IMR-90 (cell line): ENCODE measurements around the gene STRIP2. TPM values are rescaled to one million over a fixed set of nuclear protein-coding genes. Genes with fewer than 3 reads are reported as not detected.

Experiments
- ATAC-seq: fragments of 200-7000 bp; cut with Tn5 transposase; 2 replicates; pipeline ENCODE4 v1.9.1; 2020; ENCODE audit warnings: low read depth, mild to moderate bottlenecking, moderate library complexity
- BruUV-seq: library from RNA; stranded (reverse); fragments of 400-500 nt; replicated peaks from 2 replicates; lab custom pipeline; 2021; lab: Mats Ljungman, UMichigan
- CTCF ChIA-PET: fragments of 300-600 bp; formaldehyde crosslinking; extraction: SDS; loops from one replicate; lab custom pipeline; 2021; ENCODE audit warnings: antibody characterized with exemption; lab: Yijun Ruan, JAX
- POLR2A ChIA-PET: fragments of 300-600 bp; sonication (Branson Sonifier 250); formaldehyde crosslinking; loops from one replicate; lab custom pipeline; 2022; ENCODE audit warnings: antibody characterized with exemption; ENCODE audit not compliant: unreplicated experiment; lab: Charles Lee
- DNase-seq: peaks from one replicate; pipeline ENCODE4 v3.0.0; 2013
- H2AFZ ChIP-seq: replicated peaks from 2 replicates; pipeline ENCODE3; 2013; ENCODE audit warnings: low read length, mild to moderate bottlenecking; ENCODE audit not compliant: poor library complexity
- H2AK5ac ChIP-seq: 2 replicates; pipeline ENCODE4 v1.6.1; 2013; ENCODE audit warnings: low read depth, low read length, inconsistent platforms
- H2AK9ac ChIP-seq: replicated peaks from 2 replicates; pipeline ENCODE3; 2013; ENCODE audit warnings: mild to moderate bottlenecking, low read depth, low read length, moderate library complexity; ENCODE audit not compliant: poor library complexity
- H2BK120ac ChIP-seq: 2 replicates; pipeline ENCODE4 v1.6.1; 2013; ENCODE audit warnings: low read depth, low read length, inconsistent platforms
- H2BK15ac ChIP-seq: 3 replicates; pipeline ENCODE4 v1.6.1; 2013; ENCODE audit warnings: low read depth, low read length, inconsistent platforms
- H2BK20ac ChIP-seq: 2 replicates; pipeline ENCODE4 v1.6.1; 2013; ENCODE audit warnings: low read depth, mild to moderate bottlenecking, inconsistent platforms, low read length, moderate library complexity
- H2BK5ac ChIP-seq: 2 replicates; pipeline ENCODE4 v1.6.1; 2013; ENCODE audit warnings: mild to moderate bottlenecking, low read depth, low read length, inconsistent platforms; ENCODE audit not compliant: poor library complexity, severe bottlenecking
- H3K14ac ChIP-seq: replicated peaks from 2 replicates; pipeline ENCODE4 v1.6.1; 2013; ENCODE audit warnings: low read depth, low read length, inconsistent platforms
- H3K18ac ChIP-seq: 2 replicates; pipeline ENCODE4 v1.6.1; 2013; ENCODE audit warnings: low read depth, low read length, control low read depth
- H3K23ac ChIP-seq: 2 replicates; pipeline ENCODE4 v1.6.1; 2013; ENCODE audit warnings: low read depth, low read length, inconsistent platforms
- H3K27ac ChIP-seq: 2 replicates; pipeline ENCODE4 v1.5.1; 2013; ENCODE audit warnings: mild to moderate bottlenecking, control low read depth, low read length; ENCODE audit not compliant: insufficient read depth
- H3K27me3 ChIP-seq: 2 replicates; pipeline ENCODE4 v1.6.1; 2013; ENCODE audit warnings: low read length; ENCODE audit not compliant: control insufficient read depth, insufficient read depth
- H3K36me3 ChIP-seq: 2 replicates; pipeline ENCODE4 v1.6.1; 2013; ENCODE audit warnings: low read length, mixed read lengths; ENCODE audit not compliant: control insufficient read depth, insufficient read depth
- H3K4ac ChIP-seq: 2 replicates; pipeline ENCODE4 v1.6.1; 2013; ENCODE audit warnings: low read depth, low read length, inconsistent platforms
- H3K4me1 ChIP-seq: 2 replicates; pipeline ENCODE4 v1.6.1; 2013; ENCODE audit warnings: low read length, mixed read lengths; ENCODE audit not compliant: control insufficient read depth, insufficient read depth
- H3K4me2 ChIP-seq: 2 replicates; pipeline ENCODE4 v1.6.1; 2013; ENCODE audit warnings: low read depth, mild to moderate bottlenecking, control low read depth, low read length, moderate library complexity
- H3K4me3 ChIP-seq: 2 replicates; pipeline ENCODE4 v1.5.1; 2013; ENCODE audit warnings: low read depth, mild to moderate bottlenecking, control low read depth, low read length, moderate library complexity; ENCODE audit not compliant: insufficient read depth
- H3K56ac ChIP-seq: 2 replicates; pipeline ENCODE4 v1.6.1; 2013; ENCODE audit warnings: low read length, inconsistent platforms; ENCODE audit not compliant: insufficient read depth; ENCODE audit errors: extremely low read depth
- H3K79me1 ChIP-seq, 2 experiments: 2 replicates each; pipeline ENCODE4 v1.6.1; 2013; ENCODE audit warnings: low read length in 2 of 2, inconsistent platforms in 1 of 2, low read depth in 1 of 2
- H3K9ac ChIP-seq: 2 replicates; pipeline ENCODE4 v1.6.1; 2013; ENCODE audit warnings: low read depth, low read length, control low read depth
- H3K9me1 ChIP-seq: 2 replicates; pipeline ENCODE4 v1.6.1; 2013; ENCODE audit warnings: low read length, inconsistent platforms; ENCODE audit not compliant: insufficient read depth
- H3K9me3 ChIP-seq: 2 replicates; pipeline ENCODE4 v1.6.1; 2013; ENCODE audit warnings: low read length; ENCODE audit not compliant: control insufficient read depth, insufficient read depth
- H4K20me1 ChIP-seq: 2 replicates; pipeline ENCODE4 v1.6.1; 2013; ENCODE audit warnings: low read length, inconsistent platforms; ENCODE audit not compliant: insufficient read depth
- H4K5ac ChIP-seq: 2 replicates; pipeline ENCODE4 v1.6.1; 2013; ENCODE audit warnings: mild to moderate bottlenecking, low read depth, low read length, control low read depth
- H4K8ac ChIP-seq, 2 experiments: 2 replicates each; pipeline ENCODE4 v1.6.1; 2013; ENCODE audit warnings: low read depth in 2 of 2, low read length in 2 of 2, control low read depth in 1 of 2, inconsistent platforms in 1 of 2
- H4K91ac ChIP-seq: 2 replicates; pipeline ENCODE4 v1.6.1; 2013; ENCODE audit warnings: low read depth, low read length, inconsistent platforms; ENCODE audit not compliant: insufficient read depth
- BHLHE40 ChIP-seq: fragments of 150-350 bp; IDR thresholded peaks from 2 replicates; pipeline ENCODE4 v1.6.1; 2016; ENCODE audit warnings: mild to moderate bottlenecking, low read depth, low read length
- CEBPB ChIP-seq: IDR thresholded peaks from 2 replicates; pipeline ENCODE4 v1.6.1; 2012; ENCODE audit warnings: low read depth, low read length, improper control_type of control experiment
- FOS ChIP-seq: fragments of 150-350 bp; IDR thresholded peaks from 2 replicates; pipeline ENCODE4 v1.6.1; 2016; ENCODE audit warnings: low read depth, low read length
- MAFK ChIP-seq: IDR thresholded peaks from 2 replicates; pipeline ENCODE4 v1.6.1; 2012; ENCODE audit warnings: low read depth, low read length, improper control_type of control experiment
- MAZ ChIP-seq: IDR thresholded peaks from 2 replicates; pipeline ENCODE4 v1.6.1; 2012; ENCODE audit warnings: low read depth, mild to moderate bottlenecking, low read length, improper control_type of control experiment, moderate library complexity, borderline replicate concordance
- MXI1 ChIP-seq: IDR thresholded peaks from 2 replicates; pipeline ENCODE4 v1.6.1; 2012; ENCODE audit warnings: low read depth, mild to moderate bottlenecking, low read length, moderate library complexity, borderline replicate concordance
- NFE2L2 ChIP-seq: fragments of 150-350 bp; IDR thresholded peaks from 2 replicates; pipeline ENCODE4 v1.6.1; 2016; ENCODE audit warnings: low read depth, mild to moderate bottlenecking, low read length
- RAD21 ChIP-seq: IDR thresholded peaks from 2 replicates; pipeline ENCODE4 v1.6.1; 2012; ENCODE audit warnings: low read length, improper control_type of control experiment
- RFX5 ChIP-seq: IDR thresholded peaks from 2 replicates; pipeline ENCODE4 v1.8.0; 2012; ENCODE audit warnings: low read depth, mild to moderate bottlenecking, low read length, moderate library complexity
- SMC3 ChIP-seq: fragments of 150-350 bp; IDR thresholded peaks from 2 replicates; pipeline ENCODE4 v1.6.1; 2016; ENCODE audit warnings: low read depth, mild to moderate bottlenecking, antibody characterized with exemption, low read length, moderate library complexity
- WGBS, 2 experiments: methylation state at CpG; one replicate each; pipeline versions ENCODE4 v1.1.5 to v1.1.7; 2013; ENCODE audit warnings: missing lambda C conversion rate in 2 of 2; ENCODE audit not compliant: insufficient read length in 1 of 2; ENCODE audit errors: extremely low coverage in 2 of 2; 5-methylcytosine and 5-hydroxymethylcytosine counted together
- dilution Hi-C: fragments of 300-500 bp; cut with HindIII; formaldehyde crosslinking; loops from one replicate; pipeline ENCODE4 v1.14.3; 2018; ENCODE audit warnings: low sequenced_read_pairs; ENCODE audit not compliant: unreplicated experiment
- in situ Hi-C: fragments of 300-500 bp; cut with MboI; formaldehyde crosslinking; loops from 3 replicates; pipeline ENCODE4 v1.14.3; 2019; ENCODE audit warnings: low sequenced_read_pairs, inconsistent platforms, mixed read lengths
- intact Hi-C: fragments of 100-400 bp; cut with micrococcal nuclease; formaldehyde crosslinking; loops from 2 replicates; pipeline ENCODE4 v1.10.0; 2022
- polyA plus RNA-seq, 3 experiments: library from polyadenylated mRNA; depleted of rRNA; stranded (reverse); fragments of >200 nt; gene quantifications; 2 replicates each; pipeline ENCODE4 v1.2.3, GENCODE V29; 2012; ENCODE audit warnings: low replicate concordance in 1 of 3
- total RNA-seq: library from RNA; depleted of rRNA; stranded (reverse); fragments of >200 nt; gene quantifications from 2 replicates; pipeline ENCODE4 v1.2.3, GENCODE V29; 2012
- TF ChIP-seq, protein P1 (sequence below): fragments of 150-350 bp; IDR thresholded peaks from 2 replicates; pipeline ENCODE4 v1.6.1; 2016; ENCODE audit warnings: low read depth, mild to moderate bottlenecking, low read length, moderate library complexity, borderline replicate concordance
- TF ChIP-seq, protein P2 (sequence below): conservative IDR thresholded peaks from 2 replicates; pipeline ENCODE4 v1.5.1; 2012; ENCODE audit warnings: mild to moderate bottlenecking, low read depth, low read length, improper control_type of control experiment

Gene STRIP2
- total and polyA plus RNA-seq, 2 of the 4 experiments (the other 2 are of a cell fraction): 1.8 to 3.0 TPM

DNA sequence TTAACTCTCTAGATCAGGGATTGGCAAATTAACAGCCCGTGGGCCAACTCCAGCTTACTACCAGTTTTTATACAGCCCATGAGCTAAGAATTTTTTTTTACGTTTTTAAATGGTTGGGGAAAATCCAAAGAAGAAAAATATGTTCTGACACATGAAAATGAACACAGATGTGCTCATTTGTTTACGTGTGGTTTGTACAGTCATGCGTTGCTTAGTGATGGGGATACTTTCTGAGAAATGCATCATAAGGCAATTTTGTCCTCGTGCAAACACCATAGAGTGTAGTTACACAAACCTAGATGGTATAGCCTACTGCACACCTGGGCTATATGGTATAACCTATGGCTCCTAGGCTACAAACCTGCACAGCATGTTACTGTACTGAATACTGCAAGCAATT, 59.8 kb downstream of the STRIP2 start:
- Histone ChIP-seq H3K4ac (no peak overlapping the region), H3K14ac (no peak overlapping the region), H4K20me1 (no peaks in the 10 kb centered on the region), H2BK15ac (no peak overlapping the region), H3K9me1 (peaks cover 4% of the 10 kb centered on the region; the same call in 1 of the 2 replicates), H4K5ac (no peak overlapping the region), H2AFZ (no peak overlapping the region), H3K27ac (no peak overlapping the region), H4K8ac (no peak overlapping the region), H3K4me3 (no peak overlapping the region), H4K91ac (no peak overlapping the region), H2BK20ac (no peak overlapping the region), H3K4me2 (no peak overlapping the region), H3K27me3 (peaks cover 4% of the 10 kb centered on the region; the same call in 1 of the 2 replicates), H2BK5ac (no peak overlapping the region), H3K9me3 (no peaks in the 10 kb centered on the region), H3K18ac (no peak overlapping the region), H3K23ac (no peak overlapping the region), H2AK5ac (no peak overlapping the region), H3K4me1 (peaks cover 7% of the 10 kb centered on the region; the same call in 1 of the 2 replicates), H3K56ac (no peak overlapping the region), H3K9ac (no peak overlapping the region), H3K79me1 (no peaks in the 10 kb centered on the region), H2AK9ac (no peak overlapping the region), H3K36me3 (no peaks in the 10 kb centered on the region), H2BK120ac (no peak overlapping the region)
- ChIA-PET CTCF (interaction anchor here (1.0 to 1.4 kb wide), 3 partner anchors 14 to 126 kb away, joined by 3 to 4 read pairs (median 3); no protein-coding TSS in a partner anchor), POLR2A (no interaction called here)
- dilution Hi-C loops: no loop called here
- peak; percentile 87 for ATAC-seq
- no TSS peak for BruUV-seq
- intact Hi-C loops: loop anchor here (5.0 kb wide), 1 partner anchor 118 kb away; the partner anchor contains the start of gene NRF1
- WGBS, 2 experiments: 0% methylated on average over 1 of the region's 5 CpGs; no CpG with 5 or more reads in 1 of the 2 experiments
- TF ChIP-seq CEBPB (peak; percentile 62), NFE2L2 (no peak), SMC3 (no peak), FOS (peak; percentile 89), BHLHE40 (peak; percentile 78), MAZ (no peak), RAD21 (no peak), MXI1 (no peak), RFX5 (peak; percentile 51; the same call in 1 of the 2 replicates), MAFK (peak; percentile 84)
- TF ChIP-seq, protein P1, sequence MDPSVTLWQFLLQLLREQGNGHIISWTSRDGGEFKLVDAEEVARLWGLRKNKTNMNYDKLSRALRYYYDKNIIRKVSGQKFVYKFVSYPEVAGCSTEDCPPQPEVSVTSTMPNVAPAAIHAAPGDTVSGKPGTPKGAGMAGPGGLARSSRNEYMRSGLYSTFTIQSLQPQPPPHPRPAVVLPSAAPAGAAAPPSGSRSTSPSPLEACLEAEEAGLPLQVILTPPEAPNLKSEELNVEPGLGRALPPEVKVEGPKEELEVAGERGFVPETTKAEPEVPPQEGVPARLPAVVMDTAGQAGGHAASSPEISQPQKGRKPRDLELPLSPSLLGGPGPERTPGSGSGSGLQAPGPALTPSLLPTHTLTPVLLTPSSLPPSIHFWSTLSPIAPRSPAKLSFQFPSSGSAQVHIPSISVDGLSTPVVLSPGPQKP: no peak
- TF ChIP-seq, protein P2, sequence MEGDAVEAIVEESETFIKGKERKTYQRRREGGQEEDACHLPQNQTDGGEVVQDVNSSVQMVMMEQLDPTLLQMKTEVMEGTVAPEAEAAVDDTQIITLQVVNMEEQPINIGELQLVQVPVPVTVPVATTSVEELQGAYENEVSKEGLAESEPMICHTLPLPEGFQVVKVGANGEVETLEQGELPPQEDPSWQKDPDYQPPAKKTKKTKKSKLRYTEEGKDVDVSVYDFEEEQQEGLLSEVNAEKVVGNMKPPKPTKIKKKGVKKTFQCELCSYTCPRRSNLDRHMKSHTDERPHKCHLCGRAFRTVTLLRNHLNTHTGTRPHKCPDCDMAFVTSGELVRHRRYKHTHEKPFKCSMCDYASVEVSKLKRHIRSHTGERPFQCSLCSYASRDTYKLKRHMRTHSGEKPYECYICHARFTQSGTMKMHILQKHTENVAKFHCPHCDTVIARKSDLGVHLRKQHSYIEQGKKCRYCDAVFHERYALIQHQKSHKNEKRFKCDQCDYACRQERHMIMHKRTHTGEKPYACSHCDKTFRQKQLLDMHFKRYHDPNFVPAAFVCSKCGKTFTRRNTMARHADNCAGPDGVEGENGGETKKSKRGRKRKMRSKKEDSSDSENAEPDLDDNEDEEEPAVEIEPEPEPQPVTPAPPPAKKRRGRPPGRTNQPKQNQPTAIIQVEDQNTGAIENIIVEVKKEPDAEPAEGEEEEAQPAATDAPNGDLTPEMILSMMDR: no peak
- in situ Hi-C loops: loop anchor here (25.0 kb wide), 1 partner anchor 518 kb away; no protein-coding TSS in a partner anchor
- DNase-seq: peak; percentile 98
